ENCODE results near the gene CCDC182.

CCDC182 gene

GRCh38 chr17:57745242-57745641 is at the start of gene CCDC182:
Gene CCDC182, minus strand, starts transcription at chr17:57745299. Its CDS starts 27 bp downstream, at chr17:57745272.
- DNase-seq = no peak

GRCh38 chr17:57794841-57795240 is 49.7 kb upstream of the CCDC182 start:
- no peak for DNase-seq

- peak in 2 of 56 donors; percentile 13 to 33 for DNase-seq
Measured at GRCh38 chr17:57788725-57789124, 43.6 kb upstream of the CCDC182 start.

DNA sequence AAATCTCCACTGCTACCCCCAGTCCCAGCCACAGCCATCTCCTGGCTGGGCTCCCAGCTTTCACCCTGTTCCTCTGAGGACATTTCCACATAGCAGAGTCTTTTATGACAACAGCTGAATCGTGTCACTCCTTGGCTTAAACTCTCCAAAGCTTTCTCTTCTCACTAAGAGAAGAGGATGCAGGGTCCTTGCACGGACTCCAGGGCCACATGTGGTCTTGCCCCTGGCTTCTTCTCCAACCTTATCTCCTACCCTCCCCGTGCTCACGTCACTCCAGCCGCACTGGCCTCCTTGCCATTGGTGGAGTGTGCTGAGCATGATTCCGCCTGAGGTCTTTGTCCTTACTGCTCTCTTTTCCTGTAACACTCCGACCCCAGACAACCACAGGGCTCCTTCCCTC is 39.9 kb upstream of the CCDC182 start:
- DNase-seq = no peak

GRCh38 chr17:57784226-57784895 is 39.3 kb upstream of the CCDC182 start:
- DNase-seq = no peak

GRCh38 chr17:57783338-57783742 is 38.2 kb upstream of the CCDC182 start:
- DNase-seq = peak in 46 of 56 donors; percentile 14 to 82 (median 44)

GRCh38 chr17:57782647-57783337 is 37.7 kb upstream of the CCDC182 start:
- peak in 2 of 56 donors; percentile 20 to 43 for DNase-seq

- DNase-seq = peak in 9 of 56 donors; percentile 2 to 37 (median 9)
Measured at GRCh38 chr17:57782062-57782490, 37.0 kb upstream of the CCDC182 start.

- no peak for DNase-seq
Measured at GRCh38 chr17:57781386-57782061, 36.4 kb upstream of the CCDC182 start.

DNA sequence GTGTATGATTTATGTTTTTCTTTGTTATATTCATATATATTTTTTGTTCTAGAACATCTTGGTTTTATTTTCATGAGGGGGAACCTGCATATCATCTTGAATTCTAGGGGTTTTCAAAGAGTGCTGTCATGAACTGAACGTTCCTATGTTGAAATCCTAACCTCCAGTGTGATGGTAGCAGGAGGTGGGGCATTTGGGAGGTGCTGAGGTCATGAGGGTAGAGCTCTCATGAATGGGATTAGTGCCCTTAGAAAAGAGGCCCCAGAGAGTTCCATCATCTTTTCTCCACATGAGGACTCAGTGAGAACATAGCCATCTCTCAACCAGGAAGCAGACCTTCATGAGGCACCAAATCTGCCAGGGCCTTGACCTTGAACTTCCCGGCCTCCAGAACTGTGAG is 34.6 kb upstream of the CCDC182 start:
- DNase-seq = no peak

DNA sequence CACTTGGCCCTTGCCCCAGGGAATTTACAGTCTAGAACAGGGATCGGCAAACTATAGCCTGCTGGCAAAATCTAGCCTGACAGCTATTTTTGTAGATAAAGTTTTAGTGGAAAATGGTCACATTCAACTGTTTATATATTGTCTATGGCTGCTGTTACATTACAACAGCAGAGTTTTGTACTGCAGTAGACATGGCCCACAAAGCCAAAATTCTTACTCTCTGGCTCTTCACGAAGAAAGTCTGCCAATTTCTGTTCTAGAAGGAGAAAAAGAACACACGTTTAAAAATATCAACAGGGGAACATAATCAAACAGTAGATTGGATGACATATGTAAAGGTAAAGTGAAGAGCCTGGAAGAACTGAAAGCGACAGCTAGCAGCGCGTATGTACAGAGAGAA is 33.2 kb upstream of the CCDC182 start:
- DNase-seq = no peak

GRCh38 chr17:57776366-57776765 is 31.3 kb upstream of the CCDC182 start:
- no peak for DNase-seq

GRCh38 chr17:57774872-57775271 is 29.8 kb upstream of the CCDC182 start:
- no peak for DNase-seq

GRCh38 chr17:57773557-57773956 is 28.5 kb upstream of the CCDC182 start:
- no peak for DNase-seq

GRCh38 chr17:57772774-57773173 is 27.7 kb upstream of the CCDC182 start:
- peak in 1 of 56 donors; percentile 4 for DNase-seq

GRCh38 chr17:57767561-57767960 is 22.5 kb upstream of the CCDC182 start:
- DNase-seq = no peak

DNA sequence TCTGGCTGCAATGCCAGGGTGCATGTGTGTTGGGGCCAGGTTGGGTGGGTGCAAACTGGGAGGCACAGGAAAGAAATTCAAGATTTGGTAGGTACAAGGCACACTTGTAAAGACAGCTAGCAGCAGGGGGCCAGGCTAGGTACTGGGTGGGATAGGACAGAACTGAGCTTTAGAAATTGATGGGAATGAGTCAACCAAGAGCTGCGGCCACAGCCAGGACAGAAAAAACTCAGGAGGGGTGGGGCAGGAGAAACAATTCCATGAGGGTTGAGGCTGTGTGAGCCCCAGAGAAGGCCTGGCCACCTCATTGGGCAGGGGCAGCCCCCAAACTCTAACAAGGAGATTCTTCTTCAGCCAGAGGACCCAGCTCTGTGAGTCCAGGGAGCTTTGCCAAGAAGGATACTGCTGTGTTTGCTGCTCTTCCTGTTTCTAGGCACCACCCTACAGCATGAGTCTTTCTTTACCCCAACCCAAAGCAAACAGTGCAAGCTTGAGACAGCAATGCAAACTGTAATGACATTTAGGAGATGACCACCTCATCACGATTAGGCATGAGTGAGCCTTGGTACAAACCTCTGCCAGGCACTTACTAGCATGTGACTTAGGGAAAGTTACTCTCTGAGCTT is 21.3 kb upstream of the CCDC182 start:
- no peak for DNase-seq

GRCh38 chr17:57762452-57763395 is 17.6 kb upstream of the CCDC182 start:
- DNase-seq = no peak

DNA sequence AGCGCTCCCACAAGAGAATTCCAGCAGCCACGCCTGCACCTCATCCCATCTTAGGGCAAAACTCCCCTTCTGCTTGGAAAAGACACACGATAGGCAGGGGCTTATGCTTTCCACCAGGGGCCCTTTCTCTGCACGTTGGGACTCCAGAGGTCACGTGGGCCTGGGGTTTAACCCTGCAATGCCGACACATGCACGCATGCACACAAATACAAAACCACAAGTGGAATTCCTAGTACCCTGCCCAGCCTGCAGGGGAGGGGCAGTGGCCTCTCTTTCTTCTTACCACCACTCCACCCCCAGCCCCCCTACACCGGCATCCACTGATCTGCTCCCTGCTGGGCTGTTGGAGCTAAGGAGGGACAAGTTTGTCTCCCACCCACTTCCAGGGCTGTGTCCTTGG is 16.8 kb upstream of the CCDC182 start:
- no peak for DNase-seq

- no peak for DNase-seq
Measured at GRCh38 chr17:57760046-57760445, 14.9 kb upstream of the CCDC182 start.

GRCh38 chr17:57758654-57759053 is 13.6 kb upstream of the CCDC182 start:
- no peak for DNase-seq
